SK-N-SH (cell line): ENCODE data around the gene SKIDA1. TPM values are rescaled to one million over a fixed set of nuclear protein-coding genes. Genes with fewer than 3 reads are reported as not detected.

ENCODE experiments used
- CTCF ChIA-PET: fragments of 300-600, 350-600 bp; formaldehyde crosslinking; extraction: SDS; loops from one replicate; lab custom pipeline; 2021; lab: Yijun Ruan, JAX
- POLR2A ChIA-PET: fragments of 350-600 bp; sonication (Branson Sonifier 250); formaldehyde crosslinking; extraction: SDS; loops from one replicate; lab custom pipeline; 2020; ENCODE audit warnings: antibody characterized with exemption, inconsistent platforms; lab: Yijun Ruan, JAX
- DNase-seq: peaks from one replicate; pipeline ENCODE4 v3.0.0; 2012
- H2AFZ ChIP-seq: fragments of 200-600 bp; sonication (generic); 2 replicates; pipeline ENCODE4 v1.8.1; 2016; ENCODE audit warnings: antibody characterized with exemption, mild to moderate bottlenecking, low read depth
- H3F3A ChIP-seq: fragments of 200-600 bp; sonication (generic); replicated peaks from 2 replicates; pipeline ENCODE3; 2016; ENCODE audit warnings: antibody characterized with exemption, mild to moderate bottlenecking; ENCODE audit not compliant: insufficient read depth
- H3K27ac ChIP-seq, 2 experiments: fragments of 200-500 bp in 1 of 2; fragments of 200-600 bp in 1 of 2; sonication (Bioruptor generic) in 1 of 2; sonication (generic), shearing (Covaris generic) in 1 of 2; 2 replicates each; pipeline versions ENCODE4 v1.5.1 to v1.6.1; 2014 to 2016; ENCODE audit warnings: low read depth in 2 of 2, inconsistent platforms in 1 of 2, low read length in 1 of 2, mild to moderate bottlenecking in 1 of 2, mixed read lengths in 1 of 2
- H3K27me3 ChIP-seq: fragments of 200-600 bp; sonication (generic), shearing (Covaris generic); 2 replicates; pipeline ENCODE4 v1.6.1; 2016; ENCODE audit warnings: mixed run types; ENCODE audit not compliant: insufficient read depth
- H3K36me3 ChIP-seq, 2 experiments: fragments of 200-500 bp in 1 of 2; fragments of 200-600 bp in 1 of 2; sonication (Bioruptor generic) in 1 of 2; sonication (generic) in 1 of 2; replicated peaks in 1 of 2; 2 replicates each; pipeline versions ENCODE3 to v1.5.1; 2014 to 2016; ENCODE audit warnings: low read length in 1 of 2, mild to moderate bottlenecking in 1 of 2; ENCODE audit not compliant: insufficient read depth in 2 of 2, control insufficient read depth in 1 of 2
- H3K4me1 ChIP-seq, 2 experiments: fragments of 200-500 bp in 1 of 2; fragments of 200-600 bp in 1 of 2; sonication (Bioruptor generic) in 1 of 2; sonication (generic), shearing (Covaris generic) in 1 of 2; 2 replicates each; pipeline versions ENCODE4 v1.5.1 to v1.6.1; 2014 to 2016; ENCODE audit warnings: low read depth in 1 of 2, low read length in 1 of 2, mixed run types in 1 of 2; ENCODE audit not compliant: insufficient read depth in 2 of 2, control insufficient read depth in 1 of 2
- H3K4me2 ChIP-seq: fragments of 200-600 bp; sonication (generic), shearing (Covaris generic); 2 replicates; pipeline ENCODE4 v1.6.1; 2017; ENCODE audit warnings: mixed run types
- H3K4me3 ChIP-seq, 2 experiments: fragments of 200-500 bp in 1 of 2; fragments of 200-600 bp in 1 of 2; sonication (Bioruptor generic) in 1 of 2; sonication (generic), shearing (Covaris generic) in 1 of 2; 2 replicates each; pipeline versions ENCODE4 v1.5.1 to v1.8.1; 2014 to 2016; ENCODE audit warnings: low read depth in 2 of 2, inconsistent platforms in 1 of 2, low read length in 1 of 2, mild to moderate bottlenecking in 1 of 2, mixed read lengths in 1 of 2, moderate library complexity in 1 of 2
- H3K79me2 ChIP-seq: fragments of 200-600 bp; sonication (generic); 2 replicates; pipeline ENCODE4 v1.8.1; 2017; ENCODE audit warnings: mild to moderate bottlenecking; ENCODE audit not compliant: insufficient read depth
- H3K9ac ChIP-seq: fragments of 200-600 bp; sonication (generic); 2 replicates; pipeline ENCODE4 v1.6.1; 2017; ENCODE audit warnings: mixed run types
- H3K9me2 ChIP-seq: fragments of 200-600 bp; sonication (generic); 2 replicates; pipeline ENCODE4 v1.6.1; 2017; ENCODE audit warnings: mixed run types
- H3K9me3 ChIP-seq: fragments of 200-600 bp; sonication (generic); 2 replicates; pipeline ENCODE4 v1.6.1; 2017; ENCODE audit warnings: mixed run types, mild to moderate bottlenecking, moderate library complexity
- H4K20me1 ChIP-seq: fragments of 200-600 bp; sonication (generic); 2 replicates; pipeline ENCODE4 v1.6.1; 2017; ENCODE audit warnings: mild to moderate bottlenecking, mixed run types; ENCODE audit not compliant: insufficient read depth
- FOXJ3 ChIP-seq: sonication (generic); formaldehyde crosslinking; IDR thresholded peaks from 2 replicates; pipeline ENCODE4 v1.5.1; 2020; ENCODE audit warnings: mild to moderate bottlenecking, missing genetic modification reagents
- MEF2A ChIP-seq: IDR thresholded peaks from 2 replicates; pipeline ENCODE4 v1.4.0; 2012; ENCODE audit warnings: low read depth, borderline replicate concordance
- POLR2AphosphoS5 ChIP-seq: IDR thresholded peaks from 2 replicates; pipeline ENCODE4 v1.6.1; 2012; ENCODE audit warnings: low read depth, low read length
- SIN3A ChIP-seq: IDR thresholded peaks from 2 replicates; pipeline ENCODE4 v1.6.1; 2012; ENCODE audit warnings: low read depth, mild to moderate bottlenecking, low read length, moderate library complexity, borderline replicate concordance
- SMC3 ChIP-seq: IDR thresholded peaks from 2 replicates; pipeline ENCODE4 v1.6.1; 2012; ENCODE audit warnings: low read depth, low read length, improper control_type of control experiment
- TAF1 ChIP-seq: IDR thresholded peaks from 2 replicates; pipeline ENCODE4 v1.6.1; 2012; ENCODE audit warnings: low read depth, mild to moderate bottlenecking, low read length, moderate library complexity, borderline replicate concordance
- WGBS: methylation state at CpG from one replicate; pipeline ENCODE4 v1.1.6; 2017; ENCODE audit warnings: low lambda C conversion rate; 5-methylcytosine and 5-hydroxymethylcytosine counted together
- polyA plus RNA-seq, 3 experiments: library from polyadenylated mRNA; depleted of rRNA; stranded (reverse); fragments of >200 nt; gene quantifications; 2 replicates each; pipeline ENCODE4 v1.2.3, GENCODE V29; 2012
- TF ChIP-seq, protein P1 (sequence below): IDR thresholded peaks from 2 replicates; pipeline ENCODE4 v1.6.1; 2012; ENCODE audit warnings: mild to moderate bottlenecking, low read depth, low read length, moderate library complexity
- TF ChIP-seq, protein P2 (sequence below): fragments of 150-350 bp; IDR thresholded peaks from 2 replicates; pipeline ENCODE4 v1.6.1; 2016; ENCODE audit warnings: mild to moderate bottlenecking, low read depth, low read length
- TF ChIP-seq, protein P3 (sequence below): fragments of 200-600 bp; sonication (generic); IDR thresholded peaks from 2 replicates; pipeline ENCODE4 v1.6.1; 2017; ENCODE audit warnings: antibody characterized with exemption, mild to moderate bottlenecking, moderate library complexity

The SKIDA1 gene
- polyA plus RNA-seq, 1 of the 3 experiments (the other 2 are of a cell fraction): 0.38 TPM

DNA sequence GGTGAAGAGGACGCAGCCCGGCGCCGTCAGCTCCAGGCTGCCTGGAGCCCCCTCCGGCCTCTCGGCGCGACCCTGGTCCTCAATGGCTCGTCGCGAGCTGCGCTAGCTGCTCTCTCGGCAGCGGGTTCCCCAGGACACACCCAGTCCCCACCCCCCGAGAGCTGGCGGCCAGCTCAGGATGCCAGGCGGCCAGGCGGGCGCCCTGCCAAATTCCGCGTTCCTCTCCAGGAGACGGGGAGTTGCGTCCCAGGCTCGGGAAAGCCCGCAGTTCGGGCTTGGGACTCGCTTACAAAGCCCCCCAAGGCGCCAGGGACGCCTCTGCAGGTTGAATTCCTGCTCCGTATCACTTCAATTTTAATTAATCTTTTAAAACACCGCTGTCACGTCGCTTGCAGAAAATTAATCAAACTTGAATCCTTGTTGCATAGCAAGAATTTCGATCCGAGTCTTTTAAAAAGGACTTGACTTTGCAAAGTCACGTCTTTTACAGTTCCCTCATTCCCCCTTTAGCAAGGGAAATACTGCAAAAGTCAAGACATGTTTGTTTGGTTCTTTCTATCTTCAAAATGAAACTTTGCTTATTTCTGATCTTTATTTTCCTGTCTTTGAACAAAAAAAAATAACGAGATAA is 28.2 kb downstream of the SKIDA1 start (continued):
- TF ChIP-seq POLR2AphosphoS5: peak; percentile 79
- TF ChIP-seq, protein P1, sequence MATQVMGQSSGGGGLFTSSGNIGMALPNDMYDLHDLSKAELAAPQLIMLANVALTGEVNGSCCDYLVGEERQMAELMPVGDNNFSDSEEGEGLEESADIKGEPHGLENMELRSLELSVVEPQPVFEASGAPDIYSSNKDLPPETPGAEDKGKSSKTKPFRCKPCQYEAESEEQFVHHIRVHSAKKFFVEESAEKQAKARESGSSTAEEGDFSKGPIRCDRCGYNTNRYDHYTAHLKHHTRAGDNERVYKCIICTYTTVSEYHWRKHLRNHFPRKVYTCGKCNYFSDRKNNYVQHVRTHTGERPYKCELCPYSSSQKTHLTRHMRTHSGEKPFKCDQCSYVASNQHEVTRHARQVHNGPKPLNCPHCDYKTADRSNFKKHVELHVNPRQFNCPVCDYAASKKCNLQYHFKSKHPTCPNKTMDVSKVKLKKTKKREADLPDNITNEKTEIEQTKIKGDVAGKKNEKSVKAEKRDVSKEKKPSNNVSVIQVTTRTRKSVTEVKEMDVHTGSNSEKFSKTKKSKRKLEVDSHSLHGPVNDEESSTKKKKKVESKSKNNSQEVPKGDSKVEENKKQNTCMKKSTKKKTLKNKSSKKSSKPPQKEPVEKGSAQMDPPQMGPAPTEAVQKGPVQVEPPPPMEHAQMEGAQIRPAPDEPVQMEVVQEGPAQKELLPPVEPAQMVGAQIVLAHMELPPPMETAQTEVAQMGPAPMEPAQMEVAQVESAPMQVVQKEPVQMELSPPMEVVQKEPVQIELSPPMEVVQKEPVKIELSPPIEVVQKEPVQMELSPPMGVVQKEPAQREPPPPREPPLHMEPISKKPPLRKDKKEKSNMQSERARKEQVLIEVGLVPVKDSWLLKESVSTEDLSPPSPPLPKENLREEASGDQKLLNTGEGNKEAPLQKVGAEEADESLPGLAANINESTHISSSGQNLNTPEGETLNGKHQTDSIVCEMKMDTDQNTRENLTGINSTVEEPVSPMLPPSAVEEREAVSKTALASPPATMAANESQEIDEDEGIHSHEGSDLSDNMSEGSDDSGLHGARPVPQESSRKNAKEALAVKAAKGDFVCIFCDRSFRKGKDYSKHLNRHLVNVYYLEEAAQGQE: no peak

DNA sequence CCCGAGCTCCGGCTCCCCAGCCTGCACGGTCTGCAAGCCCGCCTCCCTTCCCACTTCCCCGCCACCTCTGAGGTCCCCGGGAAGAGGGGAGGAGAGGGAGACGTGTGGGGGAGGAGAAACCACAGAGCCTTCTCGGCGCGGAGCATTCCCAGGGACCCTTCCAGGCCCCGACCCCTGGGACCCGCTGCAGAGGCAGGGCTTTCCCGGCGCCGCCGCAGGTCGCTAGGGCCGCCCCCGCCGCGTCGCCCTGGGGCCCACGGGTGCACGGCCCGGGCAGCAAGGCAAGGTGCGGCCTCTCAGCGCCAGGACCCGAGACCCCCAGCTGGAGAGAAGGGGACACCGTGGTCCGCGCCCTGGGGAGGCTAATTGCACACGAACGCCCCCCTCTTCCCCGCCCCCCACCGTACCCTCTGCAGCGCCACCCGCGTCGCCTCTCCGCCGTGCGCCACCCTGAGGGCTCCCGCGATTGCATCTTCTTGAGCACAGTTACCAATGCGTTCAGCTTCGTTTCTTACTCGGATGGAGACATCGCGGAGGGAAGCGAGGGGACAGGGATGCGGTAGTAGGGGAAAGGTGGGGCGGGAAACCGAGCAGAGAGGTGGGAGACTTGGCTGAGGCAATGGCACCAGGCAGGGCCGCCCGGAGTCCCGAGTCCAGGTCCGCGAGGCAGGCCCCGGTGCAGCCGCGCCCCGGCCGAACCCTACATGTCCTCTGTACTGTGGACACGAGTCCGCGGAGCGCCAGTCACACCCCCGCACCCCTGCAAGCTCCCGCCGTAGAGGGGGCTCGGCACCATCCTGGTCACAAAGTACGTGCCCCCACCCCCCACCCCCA is 28.9 kb downstream of the SKIDA1 start:
- Histone ChIP-seq H3K4me1 (peaks cover 0 to 7% of the 10 kb centered on the region in 2 experiments; a peak in 2 of 4 replicates), H3F3A (peaks cover 16% of the 10 kb centered on the region), H3K79me2 (0 out of 2 replicates have a peak, but pooled peaks cover 3% of the 10 kb centered on the region), H3K4me3 (peak overlapping the region; percentile 92), H3K9ac (peak overlapping the region; percentile 86), H3K27me3 (no peaks in the 10 kb centered on the region), H3K36me3 (no peaks in the 10 kb centered on the region), H3K9me2 (no peaks in the 10 kb centered on the region), H3K9me3 (no peaks in the 10 kb centered on the region), H3K27ac (peak overlapping the region; percentile 62 to 91), H2AFZ (peak overlapping the region; percentile 75), H4K20me1 (no peaks in the 10 kb centered on the region), H3K4me2 (peak overlapping the region; percentile 96)
- TF ChIP-seq, protein P2, sequence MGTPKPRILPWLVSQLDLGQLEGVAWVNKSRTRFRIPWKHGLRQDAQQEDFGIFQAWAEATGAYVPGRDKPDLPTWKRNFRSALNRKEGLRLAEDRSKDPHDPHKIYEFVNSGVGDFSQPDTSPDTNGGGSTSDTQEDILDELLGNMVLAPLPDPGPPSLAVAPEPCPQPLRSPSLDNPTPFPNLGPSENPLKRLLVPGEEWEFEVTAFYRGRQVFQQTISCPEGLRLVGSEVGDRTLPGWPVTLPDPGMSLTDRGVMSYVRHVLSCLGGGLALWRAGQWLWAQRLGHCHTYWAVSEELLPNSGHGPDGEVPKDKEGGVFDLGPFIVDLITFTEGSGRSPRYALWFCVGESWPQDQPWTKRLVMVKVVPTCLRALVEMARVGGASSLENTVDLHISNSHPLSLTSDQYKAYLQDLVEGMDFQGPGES: no peak
- TF ChIP-seq, protein P3, sequence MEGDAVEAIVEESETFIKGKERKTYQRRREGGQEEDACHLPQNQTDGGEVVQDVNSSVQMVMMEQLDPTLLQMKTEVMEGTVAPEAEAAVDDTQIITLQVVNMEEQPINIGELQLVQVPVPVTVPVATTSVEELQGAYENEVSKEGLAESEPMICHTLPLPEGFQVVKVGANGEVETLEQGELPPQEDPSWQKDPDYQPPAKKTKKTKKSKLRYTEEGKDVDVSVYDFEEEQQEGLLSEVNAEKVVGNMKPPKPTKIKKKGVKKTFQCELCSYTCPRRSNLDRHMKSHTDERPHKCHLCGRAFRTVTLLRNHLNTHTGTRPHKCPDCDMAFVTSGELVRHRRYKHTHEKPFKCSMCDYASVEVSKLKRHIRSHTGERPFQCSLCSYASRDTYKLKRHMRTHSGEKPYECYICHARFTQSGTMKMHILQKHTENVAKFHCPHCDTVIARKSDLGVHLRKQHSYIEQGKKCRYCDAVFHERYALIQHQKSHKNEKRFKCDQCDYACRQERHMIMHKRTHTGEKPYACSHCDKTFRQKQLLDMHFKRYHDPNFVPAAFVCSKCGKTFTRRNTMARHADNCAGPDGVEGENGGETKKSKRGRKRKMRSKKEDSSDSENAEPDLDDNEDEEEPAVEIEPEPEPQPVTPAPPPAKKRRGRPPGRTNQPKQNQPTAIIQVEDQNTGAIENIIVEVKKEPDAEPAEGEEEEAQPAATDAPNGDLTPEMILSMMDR: peak; percentile 58
- TF ChIP-seq FOXJ3 (no peak), SMC3 (peak; percentile 30), TAF1 (no peak), MEF2A (no peak), SIN3A (peak; percentile 12; the same call in 1 of the 2 replicates)
- POLR2A ChIA-PET: interaction anchor here (0.6 to 3.4 kb wide), 15 partner anchors 9 to 733 kb away, joined by 3 to 26 read pairs (median 5); partner anchors contain the start of genes DNAJC1, MLLT10 and SKIDA1
- peak; percentile 81 for DNase-seq
- 1% methylated on average over 38 of the region's 72 CpGs for WGBS
- CTCF ChIA-PET: interaction anchor here (0.6 to 4.1 kb wide), 60 partner anchors 9 to 1493 kb away, joined by 3 to 101 read pairs (median 4); partner anchors contain the start of genes DNAJC1, MLLT10 and SKIDA1
